WTC11 (cell line): ENCODE results near the gene NBAS. TPM values are rescaled to one million over a fixed set of nuclear protein-coding genes. Genes with fewer than 3 reads are reported as not detected.

Experiments used
- ATAC-seq: fragments of 200-7000 bp; cut with Tn5 transposase; 2 replicates; pipeline ENCODE4 v1.10.0; 2021; ENCODE audit warnings: mild to moderate bottlenecking, moderate library complexity
- CTCF ChIA-PET: fragments of 300-600 bp; sonication (Branson Sonifier 250); formaldehyde crosslinking; loops from one replicate; lab custom pipeline; 2021; ENCODE audit warnings: antibody characterized with exemption; lab: Charles Lee
- POLR2A ChIA-PET: fragments of 350-600 bp; sonication (Branson Sonifier 250); formaldehyde crosslinking; loops from one replicate; lab custom pipeline; 2021; ENCODE audit warnings: antibody characterized with exemption; lab: Charles Lee
- DNase-seq: peaks from one replicate; pipeline ENCODE4 v3.0.0; 2021; ENCODE audit warnings: low spot score
- H3K27ac Mint-ChIP-seq: 2 replicates; pipeline ENCODE4 v1.8.0; 2021; ENCODE audit warnings: mixed read lengths
- H3K27me3 Mint-ChIP-seq: 2 replicates; pipeline ENCODE4 v1.8.0; 2021; ENCODE audit warnings: low read depth, mild to moderate bottlenecking, moderate library complexity, mixed read lengths
- H3K36me3 Mint-ChIP-seq: 2 replicates; pipeline ENCODE4 v1.8.0; 2021; ENCODE audit warnings: mixed read lengths
- H3K4me1 Mint-ChIP-seq: 2 replicates; pipeline ENCODE4 v1.8.0; 2022; ENCODE audit warnings: mixed read lengths
- H3K4me3 Mint-ChIP-seq: 2 replicates; pipeline ENCODE4 v1.8.0; 2021; ENCODE audit warnings: mild to moderate bottlenecking, moderate library complexity, mixed read lengths
- H3K9me3 Mint-ChIP-seq: 2 replicates; pipeline ENCODE4 v1.8.0; 2021; ENCODE audit warnings: mixed read lengths
- AR ChIP-seq: fragments of 250-450 bp; sonication (Bioruptor Pico); IDR thresholded peaks from 2 replicates; pipeline ENCODE4 v1.9.0; 2021; ENCODE audit warnings: mild to moderate bottlenecking
- ATF6 ChIP-seq: sonication (generic); formaldehyde crosslinking; IDR thresholded peaks from 2 replicates; pipeline ENCODE4 v1.8.1; 2023; ENCODE audit warnings: mild to moderate bottlenecking, missing genetic modification reagents
- CREB1 ChIP-seq: sonication (generic); formaldehyde crosslinking; IDR thresholded peaks from 2 replicates; pipeline ENCODE4 v1.8.0; 2023; ENCODE audit warnings: mild to moderate bottlenecking, missing genetic modification reagents
- FOXK1 ChIP-seq: sonication (generic); formaldehyde crosslinking; IDR thresholded peaks from 2 replicates; pipeline ENCODE4 v1.8.0; 2022; ENCODE audit warnings: mild to moderate bottlenecking, moderate library complexity, missing genetic modification reagents
- FOXP4 ChIP-seq: sonication (generic); formaldehyde crosslinking; IDR thresholded peaks from 2 replicates; pipeline ENCODE4 v1.8.0; 2022; ENCODE audit warnings: mild to moderate bottlenecking, missing genetic modification reagents
- GTF2I ChIP-seq: fragments of 250-450 bp; sonication (Bioruptor Pico); conservative IDR thresholded peaks from 2 replicates; pipeline ENCODE4 v1.4.0; 2021; ENCODE audit warnings: mild to moderate bottlenecking
- HMGA2 ChIP-seq: fragments of 250-450 bp; sonication (Bioruptor Pico); IDR thresholded peaks from 2 replicates; pipeline ENCODE4 v1.4.0; 2021; ENCODE audit warnings: mild to moderate bottlenecking, moderate library complexity
- HMGXB4 ChIP-seq: sonication (generic); formaldehyde crosslinking; IDR thresholded peaks from 2 replicates; pipeline ENCODE4 v1.8.1; 2023; ENCODE audit warnings: mild to moderate bottlenecking, moderate library complexity, missing genetic modification reagents
- JAZF1 ChIP-seq: fragments of 250-450 bp; sonication (Bioruptor Pico); IDR thresholded peaks from 2 replicates; pipeline ENCODE4 v1.9.0; 2021; ENCODE audit warnings: moderate library complexity, mild to moderate bottlenecking, inconsistent platforms
- MAX ChIP-seq: sonication (generic); formaldehyde crosslinking; IDR thresholded peaks from 2 replicates; pipeline ENCODE4 v1.8.0; 2022; ENCODE audit warnings: mild to moderate bottlenecking, missing genetic modification reagents
- MLX ChIP-seq: sonication (generic); formaldehyde crosslinking; IDR thresholded peaks from 2 replicates; pipeline ENCODE4 v1.8.1; 2023; ENCODE audit warnings: mild to moderate bottlenecking, missing genetic modification reagents, moderate library complexity
- NFYB ChIP-seq: sonication (generic); formaldehyde crosslinking; conservative IDR thresholded peaks from 2 replicates; pipeline ENCODE4 v1.8.0; 2022; ENCODE audit warnings: low read depth, missing genetic modification reagents
- ZNF219 ChIP-seq: sonication (generic); formaldehyde crosslinking; IDR thresholded peaks from 2 replicates; pipeline ENCODE4 v1.8.0; 2023; ENCODE audit warnings: missing genetic modification reagents, mild to moderate bottlenecking, borderline replicate concordance
- ZNF317 ChIP-seq: sonication (generic); formaldehyde crosslinking; IDR thresholded peaks from 2 replicates; pipeline ENCODE4 v1.8.1; 2023; ENCODE audit warnings: low read depth, mild to moderate bottlenecking, moderate library complexity, missing genetic modification reagents, borderline replicate concordance
- ZNF423 ChIP-seq: fragments of 250-450 bp; sonication (Bioruptor Pico); IDR thresholded peaks from 2 replicates; pipeline ENCODE4 v2.1.2; 2022; ENCODE audit warnings: mild to moderate bottlenecking, moderate library complexity
- ZNF671 ChIP-seq: fragments of 250-450 bp; sonication (Bioruptor Pico); IDR thresholded peaks from 2 replicates; pipeline ENCODE4 v1.8.0; 2021; ENCODE audit warnings: mild to moderate bottlenecking
- ZSCAN18 ChIP-seq: fragments of 250-450 bp; sonication (Bioruptor Pico); IDR thresholded peaks from 2 replicates; pipeline ENCODE4 v2.1.2; 2022; ENCODE audit warnings: mild to moderate bottlenecking, moderate library complexity
- total RNA-seq: library from RNA; stranded (reverse); gene quantifications from 3 replicates; pipeline ENCODE4 v1.2.3, GENCODE V29; 2021

Gene NBAS
- total RNA-seq, 1 experiment from 2014 or later: 32.3 TPM

- Mint-ChIP-seq H3K9me3 (no peaks in the 10 kb centered on the region), H3K27me3 (no peaks in the 10 kb centered on the region), H3K36me3 (no peaks in the 10 kb centered on the region), H3K4me1 (peaks cover 4% of the 10 kb centered on the region), H3K4me3 (no peak overlapping the region), H3K27ac (no peak overlapping the region)
- ATAC-seq: no peak
- CTCF ChIA-PET: no interaction called here
- POLR2A ChIA-PET: no interaction called here
- TF ChIP-seq HMGXB4 (CRISPR knock-in tag): no peak
- TF ChIP-seq JAZF1 (CRISPR knock-in tag): no peak
- no peak for TF ChIP-seq ZNF671 (CRISPR knock-in tag)
- no peak for TF ChIP-seq FOXK1 (CRISPR knock-in tag)
- no peak for TF ChIP-seq HMGA2 (CRISPR knock-in tag)
- TF ChIP-seq ZNF219 (CRISPR knock-in tag): no peak
- TF ChIP-seq FOXP4: no peak
- no peak for TF ChIP-seq ZNF423 (CRISPR knock-in tag)
- TF ChIP-seq ZNF317 (CRISPR knock-in tag): no peak
- no peak for TF ChIP-seq GTF2I (CRISPR knock-in tag)
- TF ChIP-seq ZSCAN18 (CRISPR knock-in tag): no peak
- no peak for TF ChIP-seq MAX (CRISPR knock-in tag)
- no peak for DNase-seq
Measured at GRCh38 chr2:15184491-15184890, 376.6 kb downstream of the NBAS start.

- Mint-ChIP-seq H3K4me1 (no peaks in the 10 kb centered on the region), H3K27ac (no peak overlapping the region), H3K36me3 (no peaks in the 10 kb centered on the region), H3K4me3 (no peak overlapping the region), H3K9me3 (no peaks in the 10 kb centered on the region), H3K27me3 (no peaks in the 10 kb centered on the region)
- POLR2A ChIA-PET: no interaction called here
- ATAC-seq (no peak), DNase-seq (no peak)
- TF ChIP-seq AR (CRISPR knock-in tag) (no peak), ATF6 (CRISPR knock-in tag) (no peak), NFYB (CRISPR knock-in tag) (no peak), CREB1 (no peak), MLX (CRISPR knock-in tag) (no peak)
- CTCF ChIA-PET: no interaction called here
Measured at GRCh38 chr2:15182275-15182674, 378.9 kb downstream of the NBAS start.
